Renal pelvis (tissue), 4 donors: ENCODE results near the gene PNPLA1. TPM values are rescaled to one million over a fixed set of nuclear protein-coding genes. Genes with fewer than 3 reads are reported as not detected.
A peak's percentile ranks its signal among the peaks of the same experiment; 100 is the strongest.

Source experiments
- DNase-seq: peaks from one replicate; pipeline ENCODE4 v3.0.0-alpha.2; 2013
- polyA plus RNA-seq, 3 donors: library from polyadenylated mRNA; unstranded; fragments of 120-200 nt; gene quantifications; one replicate each; pipeline ENCODE4 v1.2.1, GENCODE V29; 2013; ENCODE audit not compliant: insufficient read length in 3 of 3

Gene PNPLA1
- polyA plus RNA-seq, 3 donors: 1.7 to 3.0 (median 2.5) TPM

DNA sequence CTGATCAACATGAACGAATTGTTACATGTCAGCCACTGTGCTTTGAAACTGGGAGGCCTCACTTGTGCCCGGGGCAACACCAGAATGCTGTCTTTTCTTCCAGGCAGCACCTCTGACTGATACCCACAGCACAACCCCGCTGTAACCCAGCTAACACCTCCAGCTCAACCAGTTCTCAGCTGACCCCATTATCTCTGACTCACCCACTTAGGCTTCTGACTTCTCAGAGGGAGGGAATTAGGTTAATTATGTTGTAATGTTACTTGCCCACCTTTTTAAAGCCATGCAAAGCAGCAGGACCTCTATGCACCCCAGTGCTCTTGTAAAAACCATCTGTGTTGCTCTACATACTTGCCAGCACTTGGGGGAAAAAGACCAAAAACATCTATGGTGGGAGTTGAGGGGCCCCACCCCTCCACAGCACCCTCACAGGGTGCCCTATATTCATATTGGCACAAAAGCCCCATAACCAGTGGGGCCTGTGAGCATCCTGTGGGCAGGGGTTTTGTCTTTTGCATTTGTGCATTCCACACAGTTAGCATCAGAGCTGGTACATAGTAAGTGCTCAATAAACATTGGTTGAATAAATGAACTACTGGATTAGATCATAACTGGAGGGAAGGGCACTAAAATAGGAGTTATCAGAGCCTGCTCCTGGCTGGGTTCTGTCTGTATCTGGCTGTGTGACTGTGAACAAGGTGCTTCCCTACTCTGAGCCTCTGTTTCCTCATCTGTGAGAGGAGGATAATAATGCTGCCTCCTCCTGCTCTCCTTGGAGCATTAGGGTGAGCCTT lies 44.6 kb downstream of the PNPLA1 start:
- DNase-seq: no peak

DNA sequence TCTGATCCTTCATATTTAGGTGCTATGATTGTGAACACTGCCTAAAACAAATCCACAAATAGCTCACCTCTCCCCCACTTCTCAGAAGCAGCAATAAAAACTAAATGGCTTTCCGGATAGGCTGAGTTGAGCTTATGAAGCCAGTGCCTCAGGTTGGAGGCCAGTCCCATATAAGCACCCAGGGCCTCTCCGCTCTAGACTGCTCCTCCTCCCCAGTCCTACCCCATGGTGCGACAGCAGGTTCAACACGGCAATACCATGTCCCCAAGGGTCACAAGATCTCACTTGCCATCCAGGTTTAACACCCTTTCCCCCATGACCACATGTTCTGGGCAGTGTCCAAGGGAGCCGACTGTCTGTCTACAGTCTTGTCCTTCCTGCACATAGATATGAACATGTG lies 46.1 kb downstream of the PNPLA1 start:
- DNase-seq: no peak

DNA sequence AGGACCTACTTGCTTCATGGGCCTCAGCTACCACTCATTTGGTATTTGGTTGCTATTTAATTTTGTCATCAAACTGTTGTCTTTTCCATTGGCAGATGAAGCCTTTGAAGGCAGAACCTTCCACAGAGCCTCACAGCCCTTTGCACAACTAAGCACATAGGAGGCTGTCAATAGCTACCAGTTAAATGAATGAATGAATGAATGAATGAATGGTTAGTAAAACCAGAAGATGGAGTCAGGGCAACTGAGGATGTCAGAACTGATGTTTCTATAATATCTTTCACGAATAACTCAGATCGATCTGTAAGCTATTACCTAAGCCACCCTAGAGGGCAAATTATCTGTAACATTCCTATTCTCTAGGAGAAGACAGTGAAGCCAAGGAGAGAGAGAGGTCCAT lies 47.8 kb downstream of the PNPLA1 start:
- no peak for DNase-seq

DNA sequence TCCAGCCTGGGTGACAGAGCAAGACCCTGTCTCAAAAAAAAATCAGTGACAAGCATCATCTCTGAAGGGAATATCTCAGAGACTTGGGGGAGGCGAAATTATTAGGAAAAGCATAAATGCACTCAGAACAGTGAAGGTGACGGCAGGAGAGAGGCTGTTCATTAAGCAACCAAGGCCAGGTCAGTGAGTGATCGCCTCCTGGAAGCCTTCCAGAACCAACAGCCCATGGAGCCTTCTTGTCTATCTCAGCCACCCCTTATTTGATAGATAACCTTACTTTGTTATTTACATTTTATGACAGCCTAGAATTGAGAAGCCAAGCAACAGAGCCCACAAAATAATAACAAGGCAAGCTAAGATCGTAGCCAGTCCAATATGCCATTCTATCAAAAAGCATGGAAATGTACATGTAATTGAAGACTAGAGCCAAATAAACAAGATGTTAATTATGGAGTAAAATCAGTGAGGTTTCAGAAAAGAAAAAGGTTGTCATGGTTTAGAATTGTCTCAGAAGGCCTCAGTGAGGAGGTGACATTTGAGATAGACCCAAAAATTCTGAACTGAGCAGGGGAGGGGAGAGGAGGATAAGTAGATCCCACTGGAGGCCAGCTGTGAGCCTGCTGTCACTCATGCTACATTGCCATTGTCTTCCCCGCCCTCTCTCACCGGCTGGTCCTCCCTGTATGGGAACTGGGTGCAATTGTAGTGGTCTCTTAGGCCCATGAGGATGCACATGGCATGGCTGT lies 49.0 kb downstream of the PNPLA1 start:
- no peak for DNase-seq

DNA sequence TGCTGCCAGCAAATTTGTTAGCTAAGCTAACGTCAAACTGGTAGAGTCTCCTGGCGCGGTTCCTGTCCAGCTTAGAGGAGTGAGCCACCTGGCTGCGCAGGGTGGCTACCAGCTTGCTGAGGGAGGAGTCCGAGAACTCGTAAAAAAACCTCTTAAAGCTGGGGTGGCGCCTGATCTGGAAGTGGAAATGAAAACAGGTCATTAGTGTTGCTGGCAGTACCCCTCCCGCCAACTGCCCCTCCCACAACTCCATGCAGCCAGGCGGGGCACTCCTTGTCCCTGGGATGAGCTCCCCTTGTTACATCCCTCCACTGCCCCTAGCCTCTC lies 49.5 kb downstream of the PNPLA1 start:
- DNase-seq: no peak

DNA sequence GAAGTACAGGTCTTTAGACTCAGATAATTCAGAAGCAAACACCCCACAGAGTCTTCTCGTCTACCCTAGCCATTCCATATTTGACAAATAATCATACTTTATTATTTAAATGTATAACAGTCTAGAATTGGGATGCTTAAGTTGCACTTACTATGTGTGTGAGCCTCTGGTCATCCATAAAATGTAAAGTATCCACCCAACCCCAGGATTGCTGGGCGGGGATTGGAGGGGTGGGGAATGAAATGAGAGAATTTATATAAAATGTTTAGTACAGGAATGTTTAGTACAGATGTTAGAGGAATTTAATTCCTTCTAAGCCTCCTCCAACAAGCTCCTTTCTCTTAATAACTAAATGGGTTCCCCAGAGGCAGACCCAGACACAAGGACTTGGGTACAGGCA lies 50.0 kb downstream of the PNPLA1 start:
- no peak for DNase-seq

DNA sequence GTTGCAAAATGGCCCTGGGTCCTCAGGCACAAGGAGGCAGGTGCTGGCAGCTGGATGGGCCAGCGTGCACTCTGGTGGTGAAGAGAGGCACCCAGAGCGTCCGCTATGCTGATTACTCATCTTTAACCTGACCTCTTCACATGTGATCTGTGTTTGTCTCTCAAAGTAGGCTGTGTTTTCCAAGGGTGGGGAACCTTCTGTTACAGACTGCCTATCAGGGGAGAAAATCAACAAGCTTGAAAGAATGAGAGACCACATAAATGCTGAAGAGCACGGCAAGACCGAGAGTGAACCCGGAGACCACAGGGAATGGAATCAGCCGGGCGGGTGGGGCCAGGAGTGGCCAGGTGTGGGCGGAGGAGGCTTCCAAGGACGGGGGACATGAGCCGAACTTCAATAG lies 50.6 kb downstream of the PNPLA1 start:
- DNase-seq: no peak

DNA sequence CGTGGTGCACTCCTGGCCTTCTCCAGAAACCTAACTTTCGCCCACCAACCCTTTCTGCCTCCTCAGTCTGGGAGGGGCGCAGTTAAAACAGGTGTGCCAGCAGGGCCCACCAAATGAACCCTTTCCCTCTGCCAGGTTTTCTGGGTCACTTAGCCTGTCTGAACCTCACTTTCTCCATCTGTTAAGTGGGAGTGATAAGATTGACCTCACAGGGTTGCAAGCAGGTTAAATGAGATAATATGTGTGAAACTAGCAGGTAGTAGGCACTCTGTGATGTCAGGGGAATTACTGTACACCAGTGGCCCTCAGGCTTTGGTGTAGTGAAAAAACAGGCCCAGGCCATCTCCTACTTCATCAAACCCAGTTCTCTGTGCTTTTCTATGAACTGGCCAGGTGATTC lies 52.7 kb downstream of the PNPLA1 start:
- no peak for DNase-seq

DNA sequence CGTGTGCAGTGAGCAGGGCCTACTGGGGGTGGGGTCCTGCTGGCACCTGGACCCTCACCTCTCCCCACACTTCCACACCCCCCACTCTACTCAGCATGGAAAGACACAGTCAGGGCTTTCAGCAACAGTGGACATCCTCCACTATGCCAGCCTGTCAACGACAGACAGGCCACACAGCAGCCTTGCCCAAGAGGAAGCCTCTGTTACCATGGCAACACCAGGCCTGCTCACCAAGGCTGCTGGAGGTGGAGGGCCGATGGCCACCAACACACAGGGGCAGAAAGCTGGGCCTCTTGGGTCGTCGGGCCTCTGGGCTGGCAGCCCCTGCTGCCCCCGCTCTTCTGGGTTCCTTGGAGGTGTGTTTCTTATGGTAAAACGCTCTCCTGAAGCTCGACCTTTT lies 53.2 kb downstream of the PNPLA1 start:
- DNase-seq: no peak

DNA sequence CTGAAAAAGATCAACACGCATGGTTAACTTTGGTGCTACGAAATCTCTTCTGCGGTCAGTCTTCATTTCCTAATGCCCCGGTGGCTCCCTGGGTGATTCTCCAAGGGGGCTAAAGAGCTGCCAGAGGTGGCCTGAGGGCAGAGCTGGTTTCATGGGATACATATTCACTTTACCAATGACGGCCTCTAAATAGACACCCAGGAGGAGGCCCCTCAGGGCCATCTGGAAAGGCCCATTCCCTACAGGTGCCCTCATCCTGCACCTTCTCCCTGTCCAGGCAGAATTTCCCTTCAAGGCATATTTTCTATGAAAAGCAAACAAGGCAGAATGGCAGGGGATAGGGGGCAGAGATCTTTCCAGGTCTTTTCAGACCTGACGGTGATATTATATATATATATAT lies 54.3 kb downstream of the PNPLA1 start:
- DNase-seq: no peak

DNA sequence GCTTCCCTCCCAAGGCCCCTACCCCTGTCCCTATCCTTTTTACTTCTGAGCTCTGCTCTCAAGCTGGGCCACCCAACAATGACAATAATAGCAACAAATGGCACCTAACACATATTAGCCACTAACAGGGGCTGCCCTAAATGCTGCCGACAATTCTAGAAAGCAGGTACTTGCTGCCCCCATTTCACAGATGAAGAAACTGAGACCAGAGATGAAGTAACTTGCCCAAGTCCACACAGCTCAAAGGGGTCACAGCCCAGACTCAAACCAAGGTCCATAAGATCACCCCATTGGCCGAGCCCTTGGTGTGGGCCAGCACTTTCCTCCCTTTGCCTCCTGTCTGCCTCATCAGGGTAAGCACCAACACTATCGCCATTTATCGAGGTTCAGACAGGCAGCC lies 54.9 kb downstream of the PNPLA1 start:
- DNase-seq: no peak

DNA sequence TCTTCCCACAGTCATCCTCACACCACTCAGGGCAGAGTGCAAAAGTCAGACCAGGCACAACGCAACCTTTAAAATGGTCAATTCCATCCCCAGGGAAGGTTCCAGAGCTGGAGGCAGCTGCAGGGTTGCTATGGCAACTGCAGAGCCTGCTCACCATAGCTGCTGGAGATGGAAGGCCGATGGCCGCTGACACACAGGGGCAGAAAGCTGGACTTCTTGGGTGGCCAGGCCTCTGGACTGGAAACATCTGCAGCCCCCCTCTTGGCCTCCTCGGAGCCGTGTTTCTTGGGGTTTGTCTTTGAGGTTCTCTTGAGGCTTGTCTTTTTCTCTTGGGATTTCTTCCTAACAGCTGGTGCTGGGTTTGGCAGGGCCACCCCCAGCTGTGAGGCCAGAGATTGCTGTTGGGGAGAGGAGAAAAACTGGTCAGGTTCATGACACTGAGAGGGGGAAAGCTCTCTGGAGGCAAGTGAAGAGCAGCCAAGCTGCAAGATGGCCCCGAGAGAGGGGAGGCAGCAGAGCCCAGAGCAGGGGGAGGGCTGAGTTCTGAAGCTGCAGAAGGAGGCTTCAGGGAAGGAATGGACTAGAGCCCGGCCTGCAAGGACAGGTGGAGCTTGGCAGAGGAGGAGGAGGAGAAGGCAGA lies 56.6 kb downstream of the PNPLA1 start:
- peak; percentile 61 for DNase-seq

DNA sequence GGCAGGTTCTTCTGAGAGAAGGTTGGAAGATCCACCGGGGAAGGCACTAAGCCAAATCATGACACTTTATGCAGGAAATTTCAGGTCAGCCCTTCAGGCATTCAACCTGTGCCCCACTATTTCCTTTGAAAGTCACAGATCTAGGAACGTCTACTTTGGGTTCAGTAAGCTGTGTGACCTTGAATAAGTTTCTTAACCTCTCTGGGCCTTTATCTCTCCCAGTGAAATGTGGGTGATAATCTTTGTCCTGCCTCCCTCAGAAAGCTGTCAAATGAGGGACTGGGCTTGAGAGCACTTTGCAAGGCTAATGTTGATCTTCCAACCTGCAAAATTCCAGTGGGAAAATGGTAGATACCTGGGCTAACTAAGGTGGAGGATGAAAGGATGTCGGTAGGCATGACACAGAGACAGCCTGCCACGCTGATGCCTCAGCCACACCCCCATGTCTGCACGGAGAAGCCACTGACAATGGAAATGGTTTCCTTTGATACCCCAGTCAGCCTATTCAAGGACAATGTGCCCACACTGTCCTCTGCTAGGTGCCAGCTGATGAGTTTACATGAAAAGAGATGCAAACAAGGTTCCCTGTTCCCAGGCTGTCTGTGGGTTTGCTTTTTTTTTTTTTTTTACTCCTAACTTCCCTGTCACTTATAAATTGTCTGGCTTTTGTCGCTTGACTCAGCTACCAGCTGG lies 57.5 kb downstream of the PNPLA1 start:
- no peak for DNase-seq

DNA sequence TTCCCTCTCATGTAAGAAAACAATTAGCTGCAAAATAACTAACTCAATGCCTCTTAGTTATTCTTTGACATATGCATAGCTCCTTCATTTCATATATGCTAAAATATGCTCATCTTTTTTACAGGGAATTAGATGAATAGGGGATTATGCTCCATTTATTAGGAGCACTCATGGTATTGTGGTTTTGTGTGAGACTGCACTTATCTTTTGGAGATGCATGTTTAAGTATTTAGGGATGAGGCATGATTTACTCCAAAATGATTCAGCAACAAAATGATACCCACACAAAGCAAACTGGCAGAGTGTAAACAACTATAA lies 58.0 kb downstream of the PNPLA1 start:
- DNase-seq: no peak

DNA sequence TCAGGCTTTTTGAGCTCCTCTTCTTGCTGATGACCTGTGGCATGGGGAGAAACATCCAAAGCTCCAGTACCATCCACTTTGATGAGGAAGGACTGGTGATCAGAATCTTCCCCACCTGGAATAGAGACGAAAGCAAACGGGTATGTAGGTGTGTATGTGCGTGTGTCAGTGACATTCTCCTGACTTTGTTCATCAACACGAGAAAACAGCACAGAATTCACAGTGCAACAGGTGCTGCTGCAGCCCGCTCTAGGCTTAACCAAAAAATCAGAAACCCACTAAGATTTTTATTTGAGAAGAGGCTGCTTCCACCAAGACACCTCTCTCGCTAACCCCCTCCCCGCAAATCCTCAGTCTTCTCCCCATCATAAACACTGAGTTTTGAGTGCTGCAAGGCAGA lies 58.7 kb downstream of the PNPLA1 start:
- no peak for DNase-seq

DNA sequence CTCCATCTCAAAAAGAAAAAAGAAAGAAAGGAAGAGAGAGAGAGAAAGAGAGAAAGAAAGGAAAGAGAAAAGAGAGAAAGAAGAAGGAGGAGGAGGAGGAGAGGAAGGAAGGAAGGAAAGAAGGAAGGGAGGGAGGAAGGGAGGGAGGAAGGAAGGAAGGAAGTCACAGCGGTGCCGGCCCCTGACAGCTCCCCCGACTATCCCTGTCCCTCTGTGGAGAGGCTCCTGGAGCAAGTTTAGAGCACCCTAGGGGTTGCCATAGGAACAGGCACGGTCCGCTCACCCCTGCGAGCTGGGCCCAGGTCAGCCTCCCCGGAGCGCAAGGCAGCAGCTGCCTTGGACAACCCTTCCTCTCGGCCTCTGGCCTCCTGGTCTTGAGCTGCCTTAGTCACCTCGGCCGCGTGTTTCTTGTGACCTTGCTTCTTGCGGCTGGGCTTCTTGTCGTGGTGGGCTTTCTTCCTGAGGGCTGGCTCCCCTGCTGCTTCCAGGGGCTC lies 60.0 kb downstream of the PNPLA1 start:
- DNase-seq: no peak

DNA sequence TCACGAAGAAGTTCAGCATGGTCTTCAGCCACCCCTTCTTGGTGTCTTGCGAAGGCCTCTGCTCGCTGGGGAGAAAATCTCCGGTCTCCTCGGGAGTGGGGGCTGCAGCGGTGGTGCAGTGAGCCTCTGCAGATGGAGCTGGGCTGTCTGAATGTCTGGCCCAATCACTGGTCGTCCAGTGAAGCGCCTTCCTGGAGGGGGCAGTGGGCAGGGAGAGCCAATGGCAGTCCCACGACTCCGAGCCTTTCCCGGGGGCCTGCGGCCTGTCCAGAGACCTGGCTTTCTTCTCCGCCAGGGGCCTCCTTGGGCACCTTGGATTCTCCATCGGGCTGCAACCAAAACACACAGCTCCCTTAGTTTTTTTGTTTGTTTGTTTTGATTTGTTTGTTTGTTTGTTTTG lies 60.5 kb downstream of the PNPLA1 start:
- DNase-seq: no peak

DNA sequence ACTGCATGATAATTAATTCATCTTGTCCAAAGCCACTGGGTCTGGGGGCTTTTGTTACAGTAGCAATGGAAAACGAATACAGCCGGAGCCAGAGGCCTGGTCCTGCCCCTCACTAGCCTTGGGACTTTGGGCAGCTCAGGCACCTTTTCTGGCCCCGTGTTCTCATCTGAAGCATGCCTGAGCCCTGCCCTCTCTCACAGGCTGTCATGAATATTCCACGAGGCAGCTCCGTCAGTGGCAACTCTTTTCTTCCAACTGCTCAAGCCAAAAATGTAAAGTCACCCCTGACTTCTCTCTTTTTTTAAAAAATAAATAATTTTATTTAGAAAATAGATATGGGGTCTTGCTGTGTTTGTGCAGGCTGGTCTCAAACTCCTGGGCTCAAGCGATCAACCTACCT lies 61.5 kb downstream of the PNPLA1 start:
- DNase-seq: no peak

DNA sequence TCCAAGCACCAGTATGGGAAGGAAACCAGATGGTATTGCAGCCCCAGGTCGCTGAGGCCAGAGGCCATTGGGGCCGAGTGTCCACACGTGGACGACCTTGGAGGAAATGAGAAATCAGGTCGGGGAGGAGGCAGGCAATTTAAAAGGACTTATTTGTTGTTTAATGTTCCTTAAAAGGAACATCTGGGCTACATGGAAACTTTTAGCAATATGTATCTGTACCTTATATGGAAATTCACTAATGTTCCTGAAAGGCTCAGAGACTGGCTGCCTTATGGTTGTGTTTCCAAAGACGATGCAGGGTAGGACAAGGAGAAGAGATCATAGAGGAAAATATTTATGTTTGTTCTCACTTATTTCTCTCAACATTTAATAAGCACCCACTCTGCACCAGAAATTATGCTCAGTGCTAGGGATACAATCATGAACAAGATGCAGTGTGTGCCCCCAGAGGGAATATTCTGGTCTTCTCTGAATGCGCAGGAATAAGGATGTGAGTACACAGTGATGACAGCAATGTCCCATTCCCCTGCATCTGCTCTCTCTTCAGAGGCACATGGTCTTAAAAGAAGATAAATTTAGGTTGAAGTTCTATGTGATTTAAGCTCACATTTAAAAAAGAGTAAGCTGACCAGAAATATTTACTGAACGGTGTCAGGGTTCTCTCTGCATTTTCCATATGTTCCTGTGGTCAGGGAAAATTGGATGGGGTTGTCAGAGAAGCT lies 63.5 kb downstream of the PNPLA1 start:
- DNase-seq: no peak

DNA sequence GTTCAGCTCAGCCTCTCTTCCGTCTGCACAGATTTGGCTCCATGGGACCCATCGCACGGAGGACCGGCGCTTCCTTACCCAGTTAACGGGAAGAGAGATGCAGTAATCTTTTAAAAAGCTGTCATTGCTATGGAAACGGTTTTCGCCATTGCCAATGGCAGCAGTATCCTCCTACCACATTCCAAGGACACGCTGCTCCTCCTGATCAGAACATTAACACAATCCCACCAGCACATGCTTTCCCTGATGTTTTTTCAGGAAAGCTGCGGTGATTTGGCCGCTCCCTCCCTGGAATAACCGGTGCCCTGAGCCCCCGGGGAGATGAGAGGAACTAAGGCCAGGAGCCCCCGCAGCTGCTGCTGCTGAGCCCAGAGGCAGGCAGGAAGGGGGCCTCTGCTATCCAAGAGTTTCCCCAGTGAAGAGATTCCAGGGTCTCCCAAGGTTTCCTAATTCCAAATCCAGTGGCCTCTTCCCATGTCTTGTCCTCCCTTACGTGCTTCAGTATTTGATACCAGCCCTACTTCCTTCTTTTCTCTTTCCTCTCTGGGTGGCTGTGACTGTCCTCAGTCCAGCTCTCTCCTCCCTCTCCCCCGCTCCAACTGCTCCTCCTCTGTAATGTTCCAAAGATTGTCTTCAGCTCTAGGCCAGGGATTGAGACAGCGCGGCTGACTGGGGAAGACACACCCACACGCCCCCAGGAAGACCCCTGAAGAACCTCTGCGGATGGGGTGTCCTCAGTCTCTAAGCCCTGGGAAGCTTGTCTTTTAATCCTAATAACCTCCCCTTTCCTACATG lies 64.3 kb downstream of the PNPLA1 start:
- DNase-seq: no peak

DNA sequence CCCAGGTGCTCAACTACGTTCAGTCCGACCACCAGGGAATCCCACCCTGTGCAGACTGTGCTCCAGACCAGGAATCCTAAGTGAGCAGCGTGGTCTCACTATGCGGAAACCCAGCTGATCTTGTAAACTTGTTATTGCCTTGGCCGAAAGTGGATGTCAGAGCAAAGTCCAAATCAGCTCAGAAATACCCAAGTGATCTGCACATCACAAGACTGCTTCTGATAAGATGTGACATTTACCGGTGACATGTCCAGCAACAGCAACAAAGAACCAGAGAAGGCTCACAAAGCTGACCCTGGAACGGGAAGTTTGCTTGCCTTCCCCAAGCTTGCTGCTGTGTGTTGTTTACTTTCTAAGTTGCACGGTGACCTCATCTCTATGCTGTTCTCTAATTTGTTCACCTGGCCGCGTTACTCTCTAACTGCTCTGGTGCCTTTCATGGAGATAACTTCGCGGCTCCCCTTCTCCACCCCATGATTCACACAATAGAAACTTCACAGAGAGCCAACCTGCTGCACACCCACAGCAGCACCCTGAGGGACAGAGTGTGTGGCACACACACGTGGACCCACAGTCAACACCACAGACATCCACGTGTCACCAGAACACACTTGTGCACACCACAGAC lies 65.1 kb downstream of the PNPLA1 start:
- DNase-seq: no peak
